HepG2 (cell line): ENCODE results near the gene EIF2S3B.

Experiments used
- GATAD2A ChIP-seq: IDR thresholded peaks from 2 replicates; pipeline ENCODE4 v1.6.1; 2016
- POLR2A ChIP-seq, 2 experiments: IDR thresholded peaks; 2 replicates each; pipeline ENCODE4 v1.6.1; 2011; ENCODE audit warnings: low read depth in 2 of 2, low read length in 2 of 2, mild to moderate bottlenecking in 1 of 2, moderate library complexity in 1 of 2; ENCODE audit not compliant: insufficient read depth in 1 of 2
- RAD51 ChIP-seq: fragments of 450-650 bp; IDR thresholded peaks from 2 replicates; pipeline ENCODE4 v1.6.1; 2016; ENCODE audit warnings: borderline replicate concordance
- RCOR2 ChIP-seq: IDR thresholded peaks from 2 replicates; pipeline ENCODE4 v1.6.1; 2016; ENCODE audit warnings: missing biosample characterization, missing genetic modification reagents
- ZBTB7B ChIP-seq: sonication (generic); formaldehyde crosslinking; IDR thresholded peaks from 2 replicates; pipeline ENCODE4 v1.4.0; 2020; ENCODE audit warnings: missing genetic modification reagents
- ZFP36L1 ChIP-seq: sonication (generic); formaldehyde crosslinking; IDR thresholded peaks from 2 replicates; pipeline ENCODE4 v1.8.0; 2022; ENCODE audit warnings: mild to moderate bottlenecking, missing genetic modification reagents, moderate library complexity
- TF ChIP-seq, protein P1 (sequence below): sonication (generic); formaldehyde crosslinking; IDR thresholded peaks from 2 replicates; pipeline ENCODE4 v1.8.0; 2023; ENCODE audit warnings: mild to moderate bottlenecking, missing genetic modification reagents
- TF ChIP-seq, protein P2 (sequence below): IDR thresholded peaks from 2 replicates; pipeline ENCODE4 v1.6.1; 2012; ENCODE audit warnings: low read length, improper control_type of control experiment
- TF ChIP-seq, protein P3 (sequence below): sonication (generic); formaldehyde crosslinking; IDR thresholded peaks from 2 replicates; pipeline ENCODE4 v1.5.0; 2020; ENCODE audit warnings: mild to moderate bottlenecking, missing genetic modification reagents, moderate library complexity
- TF ChIP-seq, protein P4 (sequence below): sonication (generic); formaldehyde crosslinking; IDR thresholded peaks from 2 replicates; pipeline ENCODE4 v1.4.0; 2020; ENCODE audit warnings: mild to moderate bottlenecking, missing genetic modification reagents

DNA sequence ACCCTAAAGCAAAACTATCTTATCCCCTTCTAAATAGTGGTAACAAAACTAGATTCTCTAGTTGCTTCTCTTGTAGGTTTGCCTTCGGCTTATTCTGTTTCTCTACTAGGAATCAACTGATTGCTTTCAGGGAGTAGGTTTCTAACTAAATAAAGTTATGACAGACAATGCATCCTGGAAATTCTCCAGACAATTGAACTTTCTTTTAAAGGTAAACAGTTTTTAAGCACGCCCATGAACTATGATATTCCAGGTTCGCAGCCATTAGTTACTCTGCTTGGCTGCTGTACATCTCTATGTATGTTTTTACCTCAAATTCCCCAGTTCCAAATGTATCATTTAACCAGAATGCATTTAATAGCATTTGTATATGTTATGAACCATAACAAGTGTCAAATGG, 23.9 kb downstream of the EIF2S3B start:
- TF ChIP-seq, protein P1, sequence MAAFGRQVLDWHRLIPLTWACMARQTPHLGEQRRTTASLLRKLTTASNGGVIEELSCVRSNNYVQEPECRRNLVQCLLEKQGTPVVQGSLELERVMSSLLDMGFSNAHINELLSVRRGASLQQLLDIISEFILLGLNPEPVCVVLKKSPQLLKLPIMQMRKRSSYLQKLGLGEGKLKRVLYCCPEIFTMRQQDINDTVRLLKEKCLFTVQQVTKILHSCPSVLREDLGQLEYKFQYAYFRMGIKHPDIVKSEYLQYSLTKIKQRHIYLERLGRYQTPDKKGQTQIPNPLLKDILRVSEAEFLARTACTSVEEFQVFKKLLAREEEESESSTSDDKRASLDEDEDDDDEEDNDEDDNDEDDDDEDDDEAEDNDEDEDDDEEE: no peak
- TF ChIP-seq RCOR2 (CRISPR knock-in tag) (no peak), POLR2A (IDR thresholded peaks at IDR 0.05; ENCODE audit: insufficient read depth in 1 of 2, low read depth in 2 of 2, low read length in 2 of 2) (no peak), ZBTB7B (CRISPR knock-in tag) (no peak), GATAD2A (CRISPR knock-in tag) (no peak), ZFP36L1 (CRISPR knock-in tag) (no peak), RAD51 (no peak)
- TF ChIP-seq, protein P2, sequence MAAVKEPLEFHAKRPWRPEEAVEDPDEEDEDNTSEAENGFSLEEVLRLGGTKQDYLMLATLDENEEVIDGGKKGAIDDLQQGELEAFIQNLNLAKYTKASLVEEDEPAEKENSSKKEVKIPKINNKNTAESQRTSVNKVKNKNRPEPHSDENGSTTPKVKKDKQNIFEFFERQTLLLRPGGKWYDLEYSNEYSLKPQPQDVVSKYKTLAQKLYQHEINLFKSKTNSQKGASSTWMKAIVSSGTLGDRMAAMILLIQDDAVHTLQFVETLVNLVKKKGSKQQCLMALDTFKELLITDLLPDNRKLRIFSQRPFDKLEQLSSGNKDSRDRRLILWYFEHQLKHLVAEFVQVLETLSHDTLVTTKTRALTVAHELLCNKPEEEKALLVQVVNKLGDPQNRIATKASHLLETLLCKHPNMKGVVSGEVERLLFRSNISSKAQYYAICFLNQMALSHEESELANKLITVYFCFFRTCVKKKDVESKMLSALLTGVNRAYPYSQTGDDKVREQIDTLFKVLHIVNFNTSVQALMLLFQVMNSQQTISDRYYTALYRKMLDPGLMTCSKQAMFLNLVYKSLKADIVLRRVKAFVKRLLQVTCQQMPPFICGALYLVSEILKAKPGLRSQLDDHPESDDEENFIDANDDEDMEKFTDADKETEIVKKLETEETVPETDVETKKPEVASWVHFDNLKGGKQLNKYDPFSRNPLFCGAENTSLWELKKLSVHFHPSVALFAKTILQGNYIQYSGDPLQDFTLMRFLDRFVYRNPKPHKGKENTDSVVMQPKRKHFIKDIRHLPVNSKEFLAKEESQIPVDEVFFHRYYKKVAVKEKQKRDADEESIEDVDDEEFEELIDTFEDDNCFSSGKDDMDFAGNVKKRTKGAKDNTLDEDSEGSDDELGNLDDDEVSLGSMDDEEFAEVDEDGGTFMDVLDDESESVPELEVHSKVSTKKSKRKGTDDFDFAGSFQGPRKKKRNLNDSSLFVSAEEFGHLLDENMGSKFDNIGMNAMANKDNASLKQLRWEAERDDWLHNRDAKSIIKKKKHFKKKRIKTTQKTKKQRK: no peak
- TF ChIP-seq, protein P3, sequence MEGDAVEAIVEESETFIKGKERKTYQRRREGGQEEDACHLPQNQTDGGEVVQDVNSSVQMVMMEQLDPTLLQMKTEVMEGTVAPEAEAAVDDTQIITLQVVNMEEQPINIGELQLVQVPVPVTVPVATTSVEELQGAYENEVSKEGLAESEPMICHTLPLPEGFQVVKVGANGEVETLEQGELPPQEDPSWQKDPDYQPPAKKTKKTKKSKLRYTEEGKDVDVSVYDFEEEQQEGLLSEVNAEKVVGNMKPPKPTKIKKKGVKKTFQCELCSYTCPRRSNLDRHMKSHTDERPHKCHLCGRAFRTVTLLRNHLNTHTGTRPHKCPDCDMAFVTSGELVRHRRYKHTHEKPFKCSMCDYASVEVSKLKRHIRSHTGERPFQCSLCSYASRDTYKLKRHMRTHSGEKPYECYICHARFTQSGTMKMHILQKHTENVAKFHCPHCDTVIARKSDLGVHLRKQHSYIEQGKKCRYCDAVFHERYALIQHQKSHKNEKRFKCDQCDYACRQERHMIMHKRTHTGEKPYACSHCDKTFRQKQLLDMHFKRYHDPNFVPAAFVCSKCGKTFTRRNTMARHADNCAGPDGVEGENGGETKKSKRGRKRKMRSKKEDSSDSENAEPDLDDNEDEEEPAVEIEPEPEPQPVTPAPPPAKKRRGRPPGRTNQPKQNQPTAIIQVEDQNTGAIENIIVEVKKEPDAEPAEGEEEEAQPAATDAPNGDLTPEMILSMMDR (CRISPR knock-in tag): no peak
- TF ChIP-seq, protein P4, sequence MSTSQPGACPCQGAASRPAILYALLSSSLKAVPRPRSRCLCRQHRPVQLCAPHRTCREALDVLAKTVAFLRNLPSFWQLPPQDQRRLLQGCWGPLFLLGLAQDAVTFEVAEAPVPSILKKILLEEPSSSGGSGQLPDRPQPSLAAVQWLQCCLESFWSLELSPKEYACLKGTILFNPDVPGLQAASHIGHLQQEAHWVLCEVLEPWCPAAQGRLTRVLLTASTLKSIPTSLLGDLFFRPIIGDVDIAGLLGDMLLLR (CRISPR knock-in tag): no peak
